Thyroid gland (tissue), 4 donors: ENCODE results near the gene PRELP.

Experiments
- CTCF ChIP-seq, 6 experiments: fragments of 200-600 bp in 3 of 6; fragments of 450-650 bp in 3 of 6; sonication (generic) in 3 of 6; IDR thresholded peaks; one replicate each; pipeline ENCODE4 v1.5.1; 2016 to 2019; ENCODE audit warnings: antibody characterized with exemption in 6 of 6, mild to moderate bottlenecking in 2 of 6, inconsistent platforms in 1 of 6, moderate library complexity in 1 of 6
- POLR2A ChIP-seq, 2 donors: fragments of 450-650 bp; IDR thresholded peaks; one replicate each; pipeline ENCODE4 v1.6.1; 2017; ENCODE audit warnings: antibody characterized with exemption in 2 of 2, mild to moderate bottlenecking in 2 of 2, moderate library complexity in 1 of 2

GRCh38 chr1:203462143-203462542 lies 13.5 kb upstream of the PRELP start:
- no peak for TF ChIP-seq CTCF (IDR thresholded peaks at IDR 0.05)
- no peak for TF ChIP-seq POLR2A (IDR thresholded peaks at IDR 0.05)
